Spleen (tissue), 7 donors: Measurements from ENCODE around the gene ADAMTS12.

ENCODE experiments used
- POLR2A ChIP-seq, 3 donors: fragments of 450-650 bp; IDR thresholded peaks; one replicate each; pipeline ENCODE4 v1.5.1; 2017; ENCODE audit warnings: antibody characterized with exemption in 3 of 3, mild to moderate bottlenecking in 1 of 3
- POLR2AphosphoS5 ChIP-seq, 3 donors: sonication (generic); formaldehyde crosslinking; IDR thresholded peaks; one replicate each; pipeline ENCODE4 v1.5.1; 2017; ENCODE audit warnings: antibody characterized with exemption in 3 of 3
- TF ChIP-seq, protein P1 (sequence below), 11 experiments: fragments of 200-600 bp in 7 of 11; fragments of 450-650 bp in 4 of 11; sonication (generic) in 4 of 11; IDR thresholded peaks in 8 of 11; conservative IDR thresholded peaks in 3 of 11; 1 replicate in 7 of 11; 2 replicates in 4 of 11; pipeline versions ENCODE4 v1.4.0 to v1.8.0; 2016 to 2021; ENCODE audit warnings: antibody characterized with exemption in 11 of 11, inconsistent platforms in 4 of 11, mild to moderate bottlenecking in 1 of 11
- donor health status: DM: no; HTN: no; CAD: no; lungs with moderate emphysema.
- donor health status: DM: no; HTN: no; CAD: no.
- donor health status: DM: no; HTN: no; CAD: no.

DNA sequence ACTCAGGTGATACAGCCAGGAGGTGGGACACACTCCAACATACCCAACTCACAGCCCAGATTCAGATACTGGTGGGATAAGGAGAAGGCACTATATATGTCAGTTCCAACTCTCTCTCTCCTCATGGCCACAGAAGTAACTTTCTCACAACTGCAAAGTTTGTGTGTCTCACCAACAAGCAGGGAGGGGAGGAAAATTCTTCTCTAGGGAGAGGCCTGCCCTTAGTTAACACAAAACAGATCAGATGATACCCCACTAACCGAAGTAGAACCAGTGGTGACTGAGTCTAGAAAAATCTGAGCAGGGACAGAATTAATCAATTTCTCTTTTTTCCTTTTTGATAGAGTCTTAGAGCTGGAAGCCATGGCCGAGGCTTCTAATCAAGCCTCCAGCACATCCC lies 133.1 kb downstream of the ADAMTS12 start:
- TF ChIP-seq, protein P1, sequence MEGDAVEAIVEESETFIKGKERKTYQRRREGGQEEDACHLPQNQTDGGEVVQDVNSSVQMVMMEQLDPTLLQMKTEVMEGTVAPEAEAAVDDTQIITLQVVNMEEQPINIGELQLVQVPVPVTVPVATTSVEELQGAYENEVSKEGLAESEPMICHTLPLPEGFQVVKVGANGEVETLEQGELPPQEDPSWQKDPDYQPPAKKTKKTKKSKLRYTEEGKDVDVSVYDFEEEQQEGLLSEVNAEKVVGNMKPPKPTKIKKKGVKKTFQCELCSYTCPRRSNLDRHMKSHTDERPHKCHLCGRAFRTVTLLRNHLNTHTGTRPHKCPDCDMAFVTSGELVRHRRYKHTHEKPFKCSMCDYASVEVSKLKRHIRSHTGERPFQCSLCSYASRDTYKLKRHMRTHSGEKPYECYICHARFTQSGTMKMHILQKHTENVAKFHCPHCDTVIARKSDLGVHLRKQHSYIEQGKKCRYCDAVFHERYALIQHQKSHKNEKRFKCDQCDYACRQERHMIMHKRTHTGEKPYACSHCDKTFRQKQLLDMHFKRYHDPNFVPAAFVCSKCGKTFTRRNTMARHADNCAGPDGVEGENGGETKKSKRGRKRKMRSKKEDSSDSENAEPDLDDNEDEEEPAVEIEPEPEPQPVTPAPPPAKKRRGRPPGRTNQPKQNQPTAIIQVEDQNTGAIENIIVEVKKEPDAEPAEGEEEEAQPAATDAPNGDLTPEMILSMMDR (IDR thresholded peaks at IDR 0.05 in 8 of 11, conservative IDR thresholded peaks at IDR 0.05 in 3 of 11): no peak
- no peak for TF ChIP-seq POLR2AphosphoS5 (IDR thresholded peaks at IDR 0.05)
- no peak for TF ChIP-seq POLR2A (IDR thresholded peaks at IDR 0.05)
